ENCODE results near the gene RPE.

The RPE gene

DNA sequence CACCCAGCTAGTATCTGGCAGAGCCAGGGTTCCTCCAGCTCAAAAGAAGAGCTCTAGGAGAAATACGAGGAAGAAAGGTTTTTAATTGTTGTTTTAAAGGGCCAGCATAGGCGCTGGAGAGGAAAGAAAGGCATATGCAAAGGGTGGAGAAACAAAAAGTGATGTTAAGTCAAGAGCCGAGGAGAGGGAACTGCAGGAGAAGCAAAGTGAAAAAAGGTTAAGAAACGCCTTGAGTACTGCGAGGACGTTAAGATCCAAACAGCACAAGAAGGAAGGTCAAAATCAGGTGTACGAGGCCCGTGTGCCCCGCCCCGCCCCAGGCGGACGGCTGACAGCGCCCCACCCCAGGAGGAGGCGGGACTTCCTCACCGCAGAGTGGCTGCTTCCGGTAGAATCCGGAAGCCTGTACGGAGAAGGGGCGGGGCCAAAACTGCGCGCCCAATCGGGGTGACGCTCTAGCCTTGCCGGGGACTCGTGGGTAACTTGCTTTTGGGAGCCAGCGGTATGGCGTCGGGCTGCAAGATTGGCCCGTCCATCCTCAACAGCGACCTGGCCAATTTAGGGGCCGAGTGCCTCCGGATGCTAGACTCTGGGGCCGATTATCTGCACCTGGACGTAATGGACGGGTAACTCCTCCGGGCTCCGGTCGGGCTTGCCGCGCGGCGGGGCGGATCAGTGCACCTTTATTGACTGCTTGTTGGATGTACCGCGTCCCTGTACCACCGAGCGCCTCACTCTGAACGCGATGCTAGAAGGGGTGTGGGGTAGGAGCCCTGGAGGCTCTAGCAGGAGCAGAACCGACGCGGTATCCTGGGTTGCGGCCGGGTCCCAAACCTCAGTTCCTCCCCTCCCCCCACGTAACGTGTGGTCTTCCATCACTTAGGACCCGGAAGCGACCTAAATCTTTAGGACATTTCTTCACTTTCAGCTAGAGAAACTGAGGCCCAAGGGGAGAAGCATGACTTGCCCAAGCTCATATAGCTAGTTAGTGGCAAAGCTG lies at the start of gene RPE:
Gene RPE (plus strand): TSS at position 481 of the 1,000 bp plus-strand sequence. CDS start 24 bp downstream, at position 505.
- no peak for TF ChIP-seq ZNF274 (IDR thresholded peaks at IDR 0.05; ENCODE audit: low read depth, low read length)

DNA sequence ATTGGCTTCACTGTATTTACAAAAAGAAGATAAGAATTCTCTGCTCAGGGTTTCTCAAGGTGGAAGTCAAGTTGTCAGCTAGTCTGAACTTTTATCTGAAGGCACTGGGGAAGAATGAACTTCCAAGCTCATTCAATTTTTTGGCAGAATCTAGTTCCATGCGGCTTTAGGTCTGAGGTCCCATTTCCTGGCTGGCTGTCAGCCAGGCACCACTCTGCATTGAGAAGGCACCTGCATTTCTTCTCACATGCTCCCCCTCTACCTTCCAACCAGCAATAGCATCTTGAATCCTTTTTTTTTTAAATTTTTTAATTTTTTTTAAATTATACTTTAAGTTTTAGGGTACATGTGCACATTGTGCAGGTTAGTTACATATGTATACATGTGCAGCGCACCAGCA lies 46.2 kb upstream of the RPE start:
- no peak for TF ChIP-seq ZNF274 (IDR thresholded peaks at IDR 0.05; ENCODE audit: low read depth, low read length)
- no peak overlapping the region for H3K4me3 ChIP-seq (ENCODE audit: low read length)

More for the DNA sequence above, at the start of gene RPE:
- H3K4me3 ChIP-seq (ENCODE audit: low read length): peak within 1 kb of the TSS; percentile 97

DNA sequence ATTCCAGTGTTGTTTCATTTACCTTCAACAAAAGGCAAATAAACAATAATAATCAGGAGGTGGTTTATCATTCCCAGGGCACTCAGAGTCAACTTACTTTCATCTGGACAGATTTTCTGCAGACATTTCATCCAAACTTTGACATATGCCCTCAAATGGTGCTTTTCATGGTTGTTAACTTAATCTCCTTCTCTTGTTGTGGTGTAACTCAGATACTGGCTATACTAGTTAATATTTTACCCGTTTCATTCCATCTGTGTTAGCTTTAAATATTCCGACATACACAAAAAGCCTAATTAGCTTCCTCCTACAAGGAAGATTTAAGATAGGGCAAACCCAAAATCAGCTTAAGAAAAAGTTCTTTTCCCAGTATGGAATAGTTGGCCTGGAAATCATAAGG lies 44.4 kb upstream of the RPE start:
- H3K4me3 ChIP-seq (ENCODE audit: low read length): no peak overlapping the region
- no peak for TF ChIP-seq ZNF274 (IDR thresholded peaks at IDR 0.05; ENCODE audit: low read depth, low read length)

DNA sequence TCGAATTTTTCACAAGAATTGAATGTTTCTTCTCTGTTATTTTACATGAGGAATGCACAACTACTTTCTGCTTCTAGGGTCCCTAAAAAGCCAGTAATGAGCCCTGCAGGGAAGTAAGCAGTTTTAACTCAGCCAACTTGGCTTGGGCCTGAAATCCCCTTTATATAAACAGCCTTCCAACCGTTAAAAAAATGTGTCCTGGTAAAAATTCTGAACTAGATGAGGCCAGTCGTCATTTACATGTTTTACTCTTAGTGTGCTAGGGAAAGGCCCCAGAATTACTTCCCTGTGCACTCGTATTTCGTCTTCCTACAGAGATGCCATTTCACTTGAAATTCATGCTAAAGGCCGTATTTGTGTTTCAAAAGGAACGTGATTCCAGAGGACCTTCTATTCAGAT lies 42.4 kb upstream of the RPE start:
- H3K4me3 ChIP-seq (ENCODE audit: low read length): no peak overlapping the region
- TF ChIP-seq ZNF274 (IDR thresholded peaks at IDR 0.05; ENCODE audit: low read depth, low read length): no peak

DNA sequence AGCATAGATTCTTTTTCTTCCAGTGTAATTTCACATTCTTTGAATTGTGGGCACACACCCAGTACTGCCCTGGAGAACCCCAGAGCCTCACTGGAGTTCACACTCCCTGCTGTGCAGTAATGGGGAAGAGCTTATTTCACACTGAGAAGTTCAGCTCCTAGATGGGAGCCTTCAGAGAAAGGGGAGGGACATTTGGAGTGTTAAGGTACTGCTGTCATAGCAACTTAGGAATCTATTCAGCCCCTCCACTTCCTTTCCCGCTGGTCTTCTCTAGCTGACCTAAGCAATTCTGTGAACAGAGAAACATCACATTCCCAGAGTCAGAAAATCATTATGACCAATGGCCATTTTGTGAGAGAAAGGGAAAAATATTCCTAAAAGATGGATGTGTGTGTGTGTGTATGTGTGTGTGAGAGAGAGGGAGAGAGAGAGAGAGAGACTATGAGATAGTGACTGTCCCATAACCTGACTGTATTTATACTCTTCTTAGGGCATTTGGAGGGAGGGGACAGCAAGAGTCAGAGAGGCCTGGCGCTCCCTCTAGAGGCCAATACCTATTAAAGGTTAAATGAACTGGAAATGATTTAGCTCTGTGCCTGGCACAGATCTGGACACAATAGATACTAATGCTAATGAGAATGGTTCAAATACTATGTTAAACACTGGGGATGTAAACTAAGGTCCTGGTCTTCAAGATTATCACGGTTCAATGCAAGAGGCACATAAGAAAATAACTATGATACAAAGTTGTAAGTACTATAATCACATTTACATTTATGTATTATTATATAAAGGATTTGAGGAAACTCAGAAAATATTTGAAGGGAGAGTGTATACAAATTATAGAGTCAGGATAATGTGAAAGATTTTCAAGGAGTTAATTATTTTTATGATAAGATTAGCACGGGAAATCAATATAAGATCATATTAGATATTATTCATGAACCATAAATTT lies 41.5 kb upstream of the RPE start:
- H3K4me3 ChIP-seq (ENCODE audit: low read length): no peak overlapping the region
- no peak for TF ChIP-seq ZNF274 (IDR thresholded peaks at IDR 0.05; ENCODE audit: low read depth, low read length)

DNA sequence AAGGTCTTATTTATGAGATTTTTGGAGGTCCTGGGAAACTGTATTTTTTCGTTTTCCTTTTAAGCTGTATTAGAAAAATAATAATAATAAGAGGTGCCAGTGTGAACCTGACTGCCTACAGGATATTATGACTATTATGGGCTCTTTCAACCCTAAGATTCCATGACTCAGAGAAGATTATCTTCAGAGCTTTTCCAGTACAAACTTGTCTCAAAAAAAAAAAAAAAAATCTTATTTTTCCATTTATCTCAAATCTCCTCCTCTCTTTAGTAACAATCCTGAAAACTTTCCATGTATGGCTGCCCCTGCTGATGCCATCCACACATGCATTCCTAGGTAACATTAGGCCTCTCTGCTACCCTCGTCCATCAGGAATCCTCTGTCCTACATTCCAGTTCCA lies 36.7 kb upstream of the RPE start:
- no peak overlapping the region for H3K4me3 ChIP-seq (ENCODE audit: low read length)
- TF ChIP-seq ZNF274 (IDR thresholded peaks at IDR 0.05; ENCODE audit: low read depth, low read length): no peak

DNA sequence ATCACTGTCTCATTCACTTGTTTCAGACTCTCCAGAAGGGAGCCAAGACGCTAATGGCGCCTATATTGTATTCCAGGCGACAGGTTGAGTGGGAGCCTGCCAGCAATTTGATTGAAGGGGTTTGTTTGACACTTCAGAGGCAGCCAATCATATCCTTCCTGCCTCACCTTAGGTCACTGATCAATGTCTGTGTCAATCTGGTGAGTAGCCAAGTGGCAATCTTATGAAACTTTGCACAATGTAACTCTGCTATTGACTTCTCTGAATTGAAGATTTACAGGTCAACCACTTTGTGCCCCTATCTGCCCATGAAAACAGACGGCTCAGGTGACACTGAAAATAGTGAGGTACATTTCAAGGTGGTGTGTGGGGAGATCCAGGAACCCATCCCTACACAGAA lies 32.7 kb upstream of the RPE start:
- no peak overlapping the region for H3K4me3 ChIP-seq (ENCODE audit: low read length)
- TF ChIP-seq ZNF274 (IDR thresholded peaks at IDR 0.05; ENCODE audit: low read depth, low read length): no peak

DNA sequence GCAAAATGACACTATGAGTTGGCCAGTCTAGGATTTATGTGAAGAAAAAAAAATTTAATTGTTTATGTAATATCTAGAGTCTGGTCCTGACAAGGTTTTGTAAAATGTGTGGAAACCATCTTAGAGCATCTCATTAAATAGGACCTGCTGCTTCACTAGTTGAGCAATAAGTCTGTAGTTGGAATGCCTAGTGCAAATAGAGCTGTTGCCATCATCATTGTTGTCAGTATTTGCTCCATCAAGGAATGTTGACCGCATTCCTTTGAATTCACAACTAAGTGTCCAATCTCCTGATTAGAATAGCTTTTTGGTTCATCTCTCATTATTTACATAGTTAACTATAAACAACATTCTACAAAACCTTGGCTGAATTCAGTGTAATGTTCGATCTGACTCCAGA lies 32.2 kb upstream of the RPE start:
- no peak for TF ChIP-seq ZNF274 (IDR thresholded peaks at IDR 0.05; ENCODE audit: low read depth, low read length)
- no peak overlapping the region for H3K4me3 ChIP-seq (ENCODE audit: low read length)

DNA sequence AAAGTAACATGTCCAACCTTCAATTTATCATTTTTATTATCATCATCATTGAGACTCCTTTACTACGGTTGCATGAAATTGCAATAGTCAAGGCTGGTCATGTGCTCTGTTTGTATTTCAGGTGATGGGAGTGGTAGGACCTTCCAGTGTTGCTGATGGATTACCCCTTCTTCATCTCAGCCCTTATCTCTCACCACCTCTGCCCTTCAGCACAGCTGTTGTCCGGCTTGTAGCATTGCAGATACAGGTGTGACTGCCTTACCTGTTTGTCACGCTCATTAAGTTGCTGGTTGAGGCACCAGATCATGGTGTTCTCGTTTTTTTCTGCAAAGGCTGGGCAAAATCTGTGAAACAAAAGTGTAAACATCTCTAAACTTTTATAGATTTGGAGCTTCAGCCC lies 31.7 kb upstream of the RPE start:
- TF ChIP-seq ZNF274 (IDR thresholded peaks at IDR 0.05; ENCODE audit: low read depth, low read length): no peak
- no peak overlapping the region for H3K4me3 ChIP-seq (ENCODE audit: low read length)

DNA sequence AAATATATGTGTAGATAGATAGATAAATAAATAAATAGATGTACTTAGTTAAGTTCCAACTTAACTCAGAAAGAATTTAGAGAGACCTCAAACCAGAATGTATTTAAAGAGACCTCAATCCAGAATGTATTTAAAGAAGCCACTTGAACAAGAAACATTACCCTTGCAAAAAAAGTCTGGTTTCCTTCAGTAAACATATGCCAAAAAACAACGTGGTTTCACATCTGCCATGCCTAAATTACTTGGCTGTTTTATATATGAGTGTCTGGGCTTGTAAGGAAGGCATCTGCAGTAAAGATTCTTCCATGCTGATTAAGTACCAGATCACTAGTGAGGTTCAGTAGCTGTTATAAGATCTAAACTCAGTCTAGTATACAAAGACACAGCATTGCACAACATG lies 29.1 kb upstream of the RPE start:
- no peak overlapping the region for H3K4me3 ChIP-seq (ENCODE audit: low read length)
- TF ChIP-seq ZNF274 (IDR thresholded peaks at IDR 0.05; ENCODE audit: low read depth, low read length): no peak

DNA sequence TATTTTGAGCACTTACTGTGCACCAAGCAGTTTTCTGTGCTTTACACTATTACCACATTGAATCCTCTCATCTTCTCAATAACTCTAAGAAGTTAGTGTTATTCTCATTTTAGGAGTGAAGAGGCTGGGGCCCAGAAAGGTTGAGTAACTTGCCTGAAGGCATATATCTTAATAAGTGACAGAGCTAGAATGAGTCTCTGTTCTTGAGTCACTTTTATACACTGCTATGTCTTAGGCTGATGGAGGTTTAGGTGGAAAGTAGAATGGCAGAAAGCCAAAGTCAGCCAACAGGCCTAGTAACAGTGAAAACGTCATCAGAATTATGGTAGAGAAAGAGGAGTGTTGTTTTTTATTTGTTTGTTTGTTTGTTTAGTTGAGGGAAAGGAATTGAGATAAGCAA lies 27.9 kb upstream of the RPE start:
- TF ChIP-seq ZNF274 (IDR thresholded peaks at IDR 0.05; ENCODE audit: low read depth, low read length): no peak

DNA sequence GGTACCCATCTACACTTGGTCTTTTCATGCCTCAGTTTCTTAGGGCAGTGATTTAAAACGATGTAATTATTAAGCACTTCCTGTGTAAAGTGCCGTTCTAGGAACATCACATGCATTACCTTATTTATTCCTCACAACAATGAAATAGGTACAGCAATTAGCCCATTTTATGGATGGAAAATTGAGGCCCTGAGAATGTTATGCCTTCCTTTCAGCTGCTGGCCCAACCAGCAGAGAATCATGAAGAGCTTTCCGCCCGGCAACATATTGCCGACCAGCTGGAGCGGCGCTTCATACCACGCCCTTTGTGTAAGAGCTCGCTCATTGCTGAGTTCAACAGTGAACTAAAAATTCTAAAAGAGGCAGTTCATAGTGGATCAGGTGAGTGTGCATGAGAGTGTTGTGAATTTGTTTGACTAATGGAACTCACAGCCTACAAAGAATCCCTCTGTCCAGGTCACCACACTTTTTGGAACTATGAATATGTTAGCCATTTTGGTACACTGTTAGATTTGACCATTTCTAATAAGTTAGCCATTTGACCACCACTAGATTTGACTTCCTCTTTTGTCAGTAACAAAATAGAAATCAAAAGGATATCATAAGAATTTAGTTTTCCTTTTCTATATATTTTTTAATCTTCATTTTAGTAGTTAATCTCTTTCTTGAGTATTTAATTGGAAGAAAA lies 25.6 kb upstream of the RPE start:
- no peak overlapping the region for H3K4me3 ChIP-seq (ENCODE audit: low read length)
- no peak for TF ChIP-seq ZNF274 (IDR thresholded peaks at IDR 0.05; ENCODE audit: low read depth, low read length)

More for the DNA sequence above, 27.9 kb upstream of the RPE start:
- no peak overlapping the region for H3K4me3 ChIP-seq (ENCODE audit: low read length)

DNA sequence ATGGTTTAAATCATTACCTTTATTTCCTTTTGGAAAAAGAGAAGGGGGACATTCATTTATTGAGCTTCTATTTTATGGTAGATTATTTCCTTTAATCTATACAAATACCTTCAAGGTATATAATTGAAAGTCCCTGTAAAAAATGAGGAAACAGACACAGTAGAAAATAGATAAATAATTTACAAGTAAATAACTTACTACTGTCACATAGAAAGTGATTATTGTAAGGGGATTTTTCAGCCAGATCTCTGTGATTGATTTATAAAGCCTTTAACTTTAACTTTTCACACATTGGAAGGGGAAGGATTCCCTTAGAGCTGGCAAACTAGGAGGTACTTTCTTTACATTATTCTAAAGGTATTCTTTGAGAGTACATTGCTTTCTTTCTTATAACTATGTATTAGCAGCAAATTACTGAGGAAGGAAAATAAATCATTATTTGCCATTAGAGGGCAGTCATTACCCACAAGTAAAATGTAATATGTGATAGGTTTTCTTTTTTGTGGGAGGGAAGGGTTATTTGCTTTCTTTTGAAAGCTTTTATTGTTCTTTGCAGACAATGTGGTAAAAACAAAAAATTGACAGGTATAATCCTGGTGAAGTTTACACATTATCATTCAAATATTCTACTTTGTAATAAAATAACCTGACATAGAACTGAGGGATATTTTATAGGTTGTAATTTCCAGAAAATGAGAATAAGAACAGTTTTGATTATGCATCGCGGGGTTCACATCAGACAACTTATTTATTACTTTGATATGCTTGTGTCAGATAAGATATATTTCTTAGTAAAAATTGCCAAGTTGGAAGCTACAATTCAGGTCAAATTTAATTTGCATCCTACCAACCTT lies 24.8 kb upstream of the RPE start:
- no peak overlapping the region for H3K4me3 ChIP-seq (ENCODE audit: low read length)
- TF ChIP-seq ZNF274 (IDR thresholded peaks at IDR 0.05; ENCODE audit: low read depth, low read length): no peak

All from GM08714 (cell line).